ENCODE results near the gene AGPAT4. TPM values are rescaled to one million over a fixed set of nuclear protein-coding genes. Genes with fewer than 3 reads are reported as not detected.

The AGPAT4 gene
- total and polyA plus RNA-seq, 2 of the 13 experiments (the other 11 are each of a cell fraction or from before 2014, with no cell fraction given): 0.07 to 0.13 TPM

DNA sequence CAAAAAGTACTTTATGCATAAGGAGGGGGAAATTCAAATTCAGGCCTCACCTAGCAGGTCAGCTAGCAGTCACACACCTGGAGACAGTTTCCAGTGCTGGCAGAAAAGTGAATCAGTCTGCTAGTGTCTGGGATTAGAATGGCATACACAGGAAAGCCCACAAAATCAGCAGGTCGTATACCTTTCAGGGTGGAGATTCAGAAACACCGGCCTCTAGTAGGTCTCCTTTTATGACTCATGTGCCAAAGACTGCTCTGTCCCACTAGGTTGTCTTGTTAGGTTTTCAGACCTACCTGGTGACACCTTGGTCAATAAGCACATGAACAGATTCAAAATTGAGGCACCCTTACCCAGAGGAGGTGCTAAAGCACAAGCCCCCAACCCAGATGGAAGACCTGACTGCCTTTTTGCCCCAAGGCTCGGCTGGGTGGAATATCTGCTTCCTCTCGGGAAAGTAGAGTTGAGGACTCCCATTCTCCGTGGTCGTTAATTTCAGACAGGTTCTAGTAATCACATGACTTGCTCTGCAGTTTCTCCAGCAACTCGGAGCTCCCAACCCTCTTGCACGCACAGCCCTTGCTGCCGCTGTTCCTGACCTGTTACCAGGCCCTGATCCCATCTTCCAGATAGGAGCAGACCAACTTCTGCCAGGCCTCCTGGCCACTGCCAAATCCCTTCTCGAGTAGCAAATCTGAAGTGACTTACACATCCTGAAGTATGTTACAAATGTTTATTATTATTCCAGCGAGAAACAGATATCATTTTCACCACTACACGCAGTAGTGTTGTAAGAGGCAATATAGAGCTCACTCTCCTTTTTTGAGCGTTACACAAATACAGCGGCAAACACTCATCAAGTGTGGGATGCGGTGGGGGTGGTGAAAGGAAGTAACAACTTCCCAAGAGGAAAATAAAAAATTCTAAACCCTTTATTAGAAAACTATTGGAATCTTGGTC, 46.6 kb downstream of the AGPAT4 start (continued):
- TF ChIP-seq AGO2 (optimal IDR thresholded peaks at IDR 0.05; ENCODE audit: low read depth, low read length): no peak

DNA sequence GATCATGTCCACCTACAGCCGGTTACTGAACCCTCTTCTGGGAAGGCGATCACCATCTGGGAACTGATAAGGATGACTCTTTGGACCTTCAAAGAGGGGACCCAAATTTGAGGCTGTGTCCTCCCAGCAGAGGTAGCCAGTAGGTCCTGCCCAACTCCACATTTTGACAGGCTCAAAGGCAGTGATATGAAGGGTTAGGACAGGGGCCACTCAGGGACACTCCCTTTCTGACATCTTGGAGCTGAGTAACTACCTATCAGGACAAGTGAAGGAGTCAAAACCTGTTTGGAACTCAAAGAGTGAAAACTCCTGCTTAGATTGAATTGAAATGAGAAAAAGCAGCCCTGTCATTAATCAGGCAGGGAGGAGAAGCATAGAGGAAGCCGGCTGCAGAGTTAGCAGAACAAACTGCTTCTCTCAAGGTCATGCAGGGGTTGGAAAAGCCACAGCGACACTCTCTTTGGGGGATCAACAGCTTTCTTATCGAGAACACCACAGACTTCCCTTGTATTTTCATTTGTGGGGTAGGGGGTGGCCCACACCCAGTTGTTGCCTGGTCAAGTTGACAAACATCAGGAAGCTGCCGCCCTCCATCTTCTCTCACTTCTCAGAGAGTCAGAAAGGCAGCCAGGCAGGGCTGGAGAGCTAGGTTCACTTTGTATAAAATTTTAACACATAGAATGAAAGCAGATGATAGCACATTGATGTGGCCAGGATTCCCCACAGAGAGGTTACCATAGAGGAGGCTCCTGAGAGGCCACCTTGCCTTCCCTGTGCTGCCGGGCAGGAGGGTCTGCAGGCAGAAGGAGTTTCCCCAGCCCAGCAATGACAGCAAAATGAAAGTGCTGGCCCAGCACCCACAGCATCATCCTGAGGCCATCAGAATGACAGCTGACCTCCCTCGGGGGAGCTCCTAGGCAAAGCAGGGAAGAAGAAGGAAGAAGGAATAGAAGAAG, 47.6 kb downstream of the AGPAT4 start:
- WGBS (ENCODE audit: low lambda C conversion rate): 35% methylated on average over 7 of the region's 8 CpGs
- no peak for FAIRE-seq

More for the DNA sequence above, 47.6 kb downstream of the AGPAT4 start:
- Histone ChIP-seq H3K9ac (ENCODE audit: insufficient read depth, low read depth, low read length) (no peak overlapping the region), H3K4me3 (replicated peaks in 1 of 3; ENCODE audit: insufficient read depth in 1 of 3, low read depth in 2 of 3, low read length in 3 of 3) (no peak overlapping the region), H3K79me2 (ENCODE audit: insufficient read depth, low read length) (no peaks in the 10 kb centered on the region), H3K9me3 (ENCODE audit: low read length) (no peaks in the 10 kb centered on the region), H4K20me1 (ENCODE audit: insufficient read depth, low read length) (no peaks in the 10 kb centered on the region), H3K36me3 (replicated peaks in 1 of 2; ENCODE audit: control insufficient read depth in 1 of 2, insufficient read depth in 2 of 2, low read length in 2 of 2) (no peaks in the 10 kb centered on the region), H2AFZ (ENCODE audit: low read length) (no peak overlapping the region), H3K4me1 (ENCODE audit: insufficient read depth, low read length) (no peaks in the 10 kb centered on the region), H3K4me2 (ENCODE audit: low read depth, low read length) (no peak overlapping the region), H3K27me3 (ENCODE audit: control insufficient read depth in 1 of 2, insufficient read depth in 2 of 2, low read length in 2 of 2) (peaks cover 5 to 16% of the 10 kb centered on the region in 2 experiments; a peak in 2 of 5 replicates), H3K27ac (ENCODE audit: extremely low read length, insufficient read depth, low read length) (no peak overlapping the region)
- TF ChIP-seq ZGPAT (CRISPR knock-in tag; IDR thresholded peaks at IDR 0.05): no peak
- no peak for TF ChIP-seq ZFP90 (CRISPR knock-in tag; IDR thresholded peaks at IDR 0.05; ENCODE audit: borderline replicate concordance)
- no peak for TF ChIP-seq PPARG (CRISPR knock-in tag; conservative IDR thresholded peaks at IDR 0.05)
- TF ChIP-seq HDAC1 (CRISPR knock-in tag; IDR thresholded peaks at IDR 0.05): no peak
- no peak for TF ChIP-seq MZF1 (CRISPR knock-in tag; IDR thresholded peaks at IDR 0.05; ENCODE audit: borderline replicate concordance)
- TF ChIP-seq, protein P1, sequence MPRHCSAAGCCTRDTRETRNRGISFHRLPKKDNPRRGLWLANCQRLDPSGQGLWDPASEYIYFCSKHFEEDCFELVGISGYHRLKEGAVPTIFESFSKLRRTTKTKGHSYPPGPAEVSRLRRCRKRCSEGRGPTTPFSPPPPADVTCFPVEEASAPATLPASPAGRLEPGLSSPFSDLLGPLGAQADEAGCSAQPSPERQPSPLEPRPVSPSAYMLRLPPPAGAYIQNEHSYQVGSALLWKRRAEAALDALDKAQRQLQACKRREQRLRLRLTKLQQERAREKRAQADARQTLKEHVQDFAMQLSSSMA (CRISPR knock-in tag; IDR thresholded peaks at IDR 0.05): no peak
- no peak for TF ChIP-seq HCFC1 (IDR thresholded peaks at IDR 0.05; ENCODE audit: low read depth, low read length)
- no TSS peak for BruUV-seq (replicated peaks)
- ATAC-seq (no peak), DNase-seq (ENCODE audit: low spot score) (no peak)
- in situ Hi-C loops (cut with HindIII; ENCODE audit: extremely low pct_ligation_motif_present, low pct_unique_long_range_greater_than_20kb): no loop called here
- intact Hi-C loops (cut with micrococcal nuclease; ENCODE audit: unreplicated experiment): no loop called here
- CTCF ChIA-PET (ENCODE audit: low intra/inter-chr PET ratio, low total read pairs): no interaction called here
- POLR2A ChIA-PET: no interaction called here

All from HepG2 (cell line).